Measurements from ENCODE around the gene MUC2. TPM values are rescaled to one million over a fixed set of nuclear protein-coding genes. Genes with fewer than 3 reads are reported as not detected.

MUC2 gene
- total and polyA plus RNA-seq, 7 donors: 2.5 to 248 (median 15.4) TPM; not detected in 1

- Histone ChIP-seq H3K4me1 (no peaks in the 10 kb centered on the region), H3K27me3 (peaks cover 0 to 5% (median 0%) of the 10 kb centered on the region in 3 donors), H3K4me3 (no peak overlapping the region), H3K36me3 (no peaks in the 10 kb centered on the region), H3K27ac (no peak overlapping the region), H3K9me3 (no peaks in the 10 kb centered on the region)
- 88 to 89% methylated on average over 31 of the region's 31 CpGs for WGBS, 2 donors
- DNase-seq: no peak
- TF ChIP-seq, protein P1, sequence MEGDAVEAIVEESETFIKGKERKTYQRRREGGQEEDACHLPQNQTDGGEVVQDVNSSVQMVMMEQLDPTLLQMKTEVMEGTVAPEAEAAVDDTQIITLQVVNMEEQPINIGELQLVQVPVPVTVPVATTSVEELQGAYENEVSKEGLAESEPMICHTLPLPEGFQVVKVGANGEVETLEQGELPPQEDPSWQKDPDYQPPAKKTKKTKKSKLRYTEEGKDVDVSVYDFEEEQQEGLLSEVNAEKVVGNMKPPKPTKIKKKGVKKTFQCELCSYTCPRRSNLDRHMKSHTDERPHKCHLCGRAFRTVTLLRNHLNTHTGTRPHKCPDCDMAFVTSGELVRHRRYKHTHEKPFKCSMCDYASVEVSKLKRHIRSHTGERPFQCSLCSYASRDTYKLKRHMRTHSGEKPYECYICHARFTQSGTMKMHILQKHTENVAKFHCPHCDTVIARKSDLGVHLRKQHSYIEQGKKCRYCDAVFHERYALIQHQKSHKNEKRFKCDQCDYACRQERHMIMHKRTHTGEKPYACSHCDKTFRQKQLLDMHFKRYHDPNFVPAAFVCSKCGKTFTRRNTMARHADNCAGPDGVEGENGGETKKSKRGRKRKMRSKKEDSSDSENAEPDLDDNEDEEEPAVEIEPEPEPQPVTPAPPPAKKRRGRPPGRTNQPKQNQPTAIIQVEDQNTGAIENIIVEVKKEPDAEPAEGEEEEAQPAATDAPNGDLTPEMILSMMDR (IDR thresholded peaks at IDR 0.05): no peak
- TF ChIP-seq POLR2AphosphoS5 (IDR thresholded peaks at IDR 0.05): no peak
- TF ChIP-seq EP300 (IDR thresholded peaks at IDR 0.05): no peak
- no peak for TF ChIP-seq POLR2A (IDR thresholded peaks at IDR 0.05)
- intact Hi-C loops (cut with DNase I): no loop called here
Observed at GRCh38 chr11:1102221-1102971, 27.7 kb downstream of the MUC2 start.

- intact Hi-C loops (cut with DNase I): no loop called here
- Histone ChIP-seq H3K4me3 (no peak overlapping the region), H3K27ac (no peak overlapping the region), H3K36me3 (no peaks in the 10 kb centered on the region), H3K27me3 (peaks cover 0 to 11% (median 0%) of the 10 kb centered on the region in 3 donors), H3K9me3 (no peaks in the 10 kb centered on the region), H3K4me1 (no peaks in the 10 kb centered on the region)
- DNase-seq: no peak
- TF ChIP-seq POLR2AphosphoS5 (IDR thresholded peaks at IDR 0.05) (no peak), POLR2A (IDR thresholded peaks at IDR 0.05) (no peak), EP300 (IDR thresholded peaks at IDR 0.05) (no peak)
- TF ChIP-seq, protein P1 (IDR thresholded peaks at IDR 0.05): no peak
- WGBS, 2 donors: 53 to 84% methylated on average over 12 of the region's 12 CpGs
Observed at GRCh38 chr11:1102996-1103395, 28.3 kb downstream of the MUC2 start.

DNA sequence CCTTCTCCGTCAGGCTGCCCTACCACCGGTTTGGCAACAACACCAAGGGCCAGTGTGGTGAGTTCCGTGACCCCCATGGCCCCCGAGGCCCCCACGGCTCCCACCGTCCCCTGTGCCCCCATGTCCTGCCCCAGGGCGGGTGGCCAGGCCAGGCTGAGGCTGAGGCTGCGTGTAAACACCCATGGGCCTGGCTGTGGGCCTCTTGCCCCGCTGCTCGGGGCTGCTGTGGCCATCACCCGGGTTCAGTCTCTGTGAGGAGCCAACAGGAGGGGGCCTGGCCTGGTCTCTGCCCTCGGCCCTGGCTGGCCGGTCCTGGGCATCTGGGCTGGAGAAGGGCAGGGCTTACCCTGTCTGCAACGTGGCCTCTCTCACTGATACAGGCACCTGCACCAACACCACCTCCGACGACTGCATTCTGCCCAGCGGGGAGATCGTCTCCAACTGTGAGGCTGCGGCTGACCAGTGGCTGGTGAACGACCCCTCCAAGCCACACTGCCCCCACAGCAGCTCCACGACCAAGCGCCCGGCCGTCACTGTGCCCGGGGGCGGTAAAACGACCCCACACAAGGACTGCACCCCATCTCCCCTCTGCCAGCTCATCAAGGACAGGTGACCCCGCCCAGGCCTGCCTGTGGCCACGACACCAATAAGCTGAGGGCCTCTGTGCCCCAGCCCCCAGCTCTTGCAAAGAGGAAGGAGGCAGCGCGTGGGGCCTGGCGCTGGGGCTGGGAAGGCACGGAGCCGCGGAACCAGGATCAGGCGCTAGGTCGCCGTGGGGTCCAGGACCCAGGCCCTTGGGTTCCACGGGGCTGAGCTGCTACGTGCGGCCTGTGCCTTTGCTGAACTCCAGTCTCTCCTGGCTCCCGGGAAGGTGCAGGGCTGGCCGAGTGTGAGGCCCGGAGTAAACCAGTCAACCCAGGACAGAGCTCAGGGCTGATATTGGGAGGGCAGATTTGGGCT lies 29.0 kb downstream of the MUC2 start:
- Histone ChIP-seq H3K4me1 (no peaks in the 10 kb centered on the region), H3K9me3 (no peaks in the 10 kb centered on the region), H3K27ac (no peak overlapping the region), H3K27me3 (peaks cover 0 to 18% (median 0%) of the 10 kb centered on the region in 3 donors), H3K36me3 (no peaks in the 10 kb centered on the region), H3K4me3 (no peak overlapping the region)
- intact Hi-C loops (cut with DNase I): no loop called here
- no peak for TF ChIP-seq POLR2AphosphoS5 (IDR thresholded peaks at IDR 0.05)
- 85 to 86% methylated on average over 44 of the region's 44 CpGs for WGBS, 2 donors
- no peak for DNase-seq

DNA sequence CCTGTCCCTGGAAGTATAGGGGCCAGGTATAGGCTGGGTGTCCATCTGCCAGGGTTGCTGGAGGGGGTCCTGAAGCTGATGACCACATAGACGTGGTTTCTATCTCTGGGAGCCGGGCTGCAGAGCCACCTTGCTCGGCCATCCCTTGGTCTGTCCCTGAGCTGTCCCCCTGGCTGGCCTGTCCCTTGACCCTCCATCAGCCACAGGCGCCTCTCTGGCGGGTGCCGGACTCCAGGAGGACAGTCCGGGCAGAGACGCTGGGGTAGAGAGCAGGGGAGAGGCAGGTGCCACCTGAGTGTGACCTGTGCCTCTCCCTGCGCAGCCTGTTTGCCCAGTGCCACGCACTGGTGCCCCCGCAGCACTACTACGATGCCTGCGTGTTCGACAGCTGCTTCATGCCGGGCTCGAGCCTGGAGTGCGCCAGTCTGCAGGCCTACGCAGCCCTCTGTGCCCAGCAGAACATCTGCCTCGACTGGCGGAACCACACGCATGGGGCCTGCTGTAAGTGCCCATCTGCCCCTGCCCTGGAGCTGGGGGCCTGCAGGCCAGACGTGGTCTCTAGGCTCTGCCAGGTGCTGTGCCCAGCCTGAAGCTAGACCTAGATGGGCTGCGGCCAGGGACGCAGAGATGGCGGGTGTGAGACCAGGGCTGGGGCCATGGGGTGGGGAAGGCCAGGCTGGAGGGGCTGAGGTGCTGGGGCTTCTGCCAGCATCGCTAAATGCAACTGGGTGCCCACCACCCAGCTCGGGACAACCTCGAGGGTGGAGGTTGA lies 29.9 kb downstream of the MUC2 start:
- no peaks in the 10 kb centered on the region for H3K4me1 ChIP-seq
- H3K4me3 ChIP-seq: no peak overlapping the region
- H3K9me3 ChIP-seq: no peaks in the 10 kb centered on the region
- H3K27me3 ChIP-seq: peaks cover 0 to 26% (median 3%) of the 10 kb centered on the region in 3 donors
- 83 to 86% methylated on average over 28 of the region's 28 CpGs for WGBS, 2 donors
- no peak for DNase-seq
- intact Hi-C loops (cut with DNase I): no loop called here
- TF ChIP-seq POLR2A (IDR thresholded peaks at IDR 0.05) (no peak), EP300 (IDR thresholded peaks at IDR 0.05) (no peak), POLR2AphosphoS5 (IDR thresholded peaks at IDR 0.05) (no peak)
- TF ChIP-seq, protein P1 (IDR thresholded peaks at IDR 0.05): no peak
- H3K36me3 ChIP-seq: no peaks in the 10 kb centered on the region
- H3K27ac ChIP-seq: no peak overlapping the region

Measured in sigmoid colon (tissue), 7 donors.